IMR-90 (cell line): ENCODE results near the gene GGTLC2. TPM values are rescaled to one million over a fixed set of nuclear protein-coding genes. Genes with fewer than 3 reads are reported as not detected.

ENCODE experiments used
- ATAC-seq: fragments of 200-7000 bp; cut with Tn5 transposase; 2 replicates; pipeline ENCODE4 v1.9.1; 2020; ENCODE audit warnings: low read depth, mild to moderate bottlenecking, moderate library complexity
- BruUV-seq: library from RNA; stranded (reverse); fragments of 400-500 nt; replicated peaks from 2 replicates; lab custom pipeline; 2021; lab: Mats Ljungman, UMichigan
- CTCF ChIA-PET: fragments of 300-600 bp; formaldehyde crosslinking; extraction: SDS; loops from one replicate; lab custom pipeline; 2021; ENCODE audit warnings: antibody characterized with exemption; lab: Yijun Ruan, JAX
- POLR2A ChIA-PET: fragments of 300-600 bp; sonication (Branson Sonifier 250); formaldehyde crosslinking; loops from one replicate; lab custom pipeline; 2022; ENCODE audit warnings: antibody characterized with exemption; ENCODE audit not compliant: unreplicated experiment; lab: Charles Lee
- DNase-seq: peaks from one replicate; pipeline ENCODE4 v3.0.0; 2013
- H2AFZ ChIP-seq: replicated peaks from 2 replicates; pipeline ENCODE3; 2013; ENCODE audit warnings: low read length, mild to moderate bottlenecking; ENCODE audit not compliant: poor library complexity
- H2AK5ac ChIP-seq: 2 replicates; pipeline ENCODE4 v1.6.1; 2013; ENCODE audit warnings: low read depth, low read length, inconsistent platforms
- H2AK9ac ChIP-seq: replicated peaks from 2 replicates; pipeline ENCODE3; 2013; ENCODE audit warnings: mild to moderate bottlenecking, low read depth, low read length, moderate library complexity; ENCODE audit not compliant: poor library complexity
- H2BK120ac ChIP-seq: 2 replicates; pipeline ENCODE4 v1.6.1; 2013; ENCODE audit warnings: low read depth, low read length, inconsistent platforms
- H2BK15ac ChIP-seq: 3 replicates; pipeline ENCODE4 v1.6.1; 2013; ENCODE audit warnings: low read depth, low read length, inconsistent platforms
- H2BK20ac ChIP-seq: 2 replicates; pipeline ENCODE4 v1.6.1; 2013; ENCODE audit warnings: low read depth, mild to moderate bottlenecking, inconsistent platforms, low read length, moderate library complexity
- H2BK5ac ChIP-seq: 2 replicates; pipeline ENCODE4 v1.6.1; 2013; ENCODE audit warnings: mild to moderate bottlenecking, low read depth, low read length, inconsistent platforms; ENCODE audit not compliant: poor library complexity, severe bottlenecking
- H3K14ac ChIP-seq: replicated peaks from 2 replicates; pipeline ENCODE4 v1.6.1; 2013; ENCODE audit warnings: low read depth, low read length, inconsistent platforms
- H3K18ac ChIP-seq: 2 replicates; pipeline ENCODE4 v1.6.1; 2013; ENCODE audit warnings: low read depth, low read length, control low read depth
- H3K23ac ChIP-seq: 2 replicates; pipeline ENCODE4 v1.6.1; 2013; ENCODE audit warnings: low read depth, low read length, inconsistent platforms
- H3K27ac ChIP-seq: 2 replicates; pipeline ENCODE4 v1.5.1; 2013; ENCODE audit warnings: mild to moderate bottlenecking, control low read depth, low read length; ENCODE audit not compliant: insufficient read depth
- H3K27me3 ChIP-seq: 2 replicates; pipeline ENCODE4 v1.6.1; 2013; ENCODE audit warnings: low read length; ENCODE audit not compliant: control insufficient read depth, insufficient read depth
- H3K36me3 ChIP-seq: 2 replicates; pipeline ENCODE4 v1.6.1; 2013; ENCODE audit warnings: low read length, mixed read lengths; ENCODE audit not compliant: control insufficient read depth, insufficient read depth
- H3K4ac ChIP-seq: 2 replicates; pipeline ENCODE4 v1.6.1; 2013; ENCODE audit warnings: low read depth, low read length, inconsistent platforms
- H3K4me1 ChIP-seq: 2 replicates; pipeline ENCODE4 v1.6.1; 2013; ENCODE audit warnings: low read length, mixed read lengths; ENCODE audit not compliant: control insufficient read depth, insufficient read depth
- H3K4me2 ChIP-seq: 2 replicates; pipeline ENCODE4 v1.6.1; 2013; ENCODE audit warnings: low read depth, mild to moderate bottlenecking, control low read depth, low read length, moderate library complexity
- H3K4me3 ChIP-seq: 2 replicates; pipeline ENCODE4 v1.5.1; 2013; ENCODE audit warnings: low read depth, mild to moderate bottlenecking, control low read depth, low read length, moderate library complexity; ENCODE audit not compliant: insufficient read depth
- H3K56ac ChIP-seq: 2 replicates; pipeline ENCODE4 v1.6.1; 2013; ENCODE audit warnings: low read length, inconsistent platforms; ENCODE audit not compliant: insufficient read depth; ENCODE audit errors: extremely low read depth
- H3K79me1 ChIP-seq, 2 experiments: 2 replicates each; pipeline ENCODE4 v1.6.1; 2013; ENCODE audit warnings: low read length in 2 of 2, inconsistent platforms in 1 of 2, low read depth in 1 of 2
- H3K9ac ChIP-seq: 2 replicates; pipeline ENCODE4 v1.6.1; 2013; ENCODE audit warnings: low read depth, low read length, control low read depth
- H3K9me1 ChIP-seq: 2 replicates; pipeline ENCODE4 v1.6.1; 2013; ENCODE audit warnings: low read length, inconsistent platforms; ENCODE audit not compliant: insufficient read depth
- H3K9me3 ChIP-seq: 2 replicates; pipeline ENCODE4 v1.6.1; 2013; ENCODE audit warnings: low read length; ENCODE audit not compliant: control insufficient read depth, insufficient read depth
- H4K20me1 ChIP-seq: 2 replicates; pipeline ENCODE4 v1.6.1; 2013; ENCODE audit warnings: low read length, inconsistent platforms; ENCODE audit not compliant: insufficient read depth
- H4K5ac ChIP-seq: 2 replicates; pipeline ENCODE4 v1.6.1; 2013; ENCODE audit warnings: mild to moderate bottlenecking, low read depth, low read length, control low read depth
- H4K8ac ChIP-seq, 2 experiments: 2 replicates each; pipeline ENCODE4 v1.6.1; 2013; ENCODE audit warnings: low read depth in 2 of 2, low read length in 2 of 2, control low read depth in 1 of 2, inconsistent platforms in 1 of 2
- H4K91ac ChIP-seq: 2 replicates; pipeline ENCODE4 v1.6.1; 2013; ENCODE audit warnings: low read depth, low read length, inconsistent platforms; ENCODE audit not compliant: insufficient read depth
- CEBPB ChIP-seq: IDR thresholded peaks from 2 replicates; pipeline ENCODE4 v1.6.1; 2012; ENCODE audit warnings: low read depth, low read length, improper control_type of control experiment
- CHD1 ChIP-seq: IDR thresholded peaks from 2 replicates; pipeline ENCODE4 v1.6.1; 2012; ENCODE audit warnings: low read depth, low read length, improper control_type of control experiment
- FOS ChIP-seq: fragments of 150-350 bp; IDR thresholded peaks from 2 replicates; pipeline ENCODE4 v1.6.1; 2016; ENCODE audit warnings: low read depth, low read length
- MXI1 ChIP-seq: IDR thresholded peaks from 2 replicates; pipeline ENCODE4 v1.6.1; 2012; ENCODE audit warnings: low read depth, mild to moderate bottlenecking, low read length, moderate library complexity, borderline replicate concordance
- NFE2L2 ChIP-seq: fragments of 150-350 bp; IDR thresholded peaks from 2 replicates; pipeline ENCODE4 v1.6.1; 2016; ENCODE audit warnings: low read depth, mild to moderate bottlenecking, low read length
- RAD21 ChIP-seq: IDR thresholded peaks from 2 replicates; pipeline ENCODE4 v1.6.1; 2012; ENCODE audit warnings: low read length, improper control_type of control experiment
- RFX5 ChIP-seq: IDR thresholded peaks from 2 replicates; pipeline ENCODE4 v1.8.0; 2012; ENCODE audit warnings: low read depth, mild to moderate bottlenecking, low read length, moderate library complexity
- WGBS, 2 experiments: methylation state at CpG; one replicate each; pipeline versions ENCODE4 v1.1.5 to v1.1.7; 2013; ENCODE audit warnings: missing lambda C conversion rate in 2 of 2; ENCODE audit not compliant: insufficient read length in 1 of 2; ENCODE audit errors: extremely low coverage in 2 of 2; 5-methylcytosine and 5-hydroxymethylcytosine counted together
- dilution Hi-C: fragments of 300-500 bp; cut with HindIII; formaldehyde crosslinking; loops from one replicate; pipeline ENCODE4 v1.14.3; 2018; ENCODE audit warnings: low sequenced_read_pairs; ENCODE audit not compliant: unreplicated experiment
- in situ Hi-C: fragments of 300-500 bp; cut with MboI; formaldehyde crosslinking; loops from 3 replicates; pipeline ENCODE4 v1.14.3; 2019; ENCODE audit warnings: low sequenced_read_pairs, inconsistent platforms, mixed read lengths
- intact Hi-C: fragments of 100-400 bp; cut with micrococcal nuclease; formaldehyde crosslinking; loops from 2 replicates; pipeline ENCODE4 v1.10.0; 2022
- polyA plus RNA-seq, 3 experiments: library from polyadenylated mRNA; depleted of rRNA; stranded (reverse); fragments of >200 nt; gene quantifications; 2 replicates each; pipeline ENCODE4 v1.2.3, GENCODE V29; 2012; ENCODE audit warnings: low replicate concordance in 1 of 3
- total RNA-seq: library from RNA; depleted of rRNA; stranded (reverse); fragments of >200 nt; gene quantifications from 2 replicates; pipeline ENCODE4 v1.2.3, GENCODE V29; 2012
- TF ChIP-seq, protein P1 (sequence below): fragments of 150-350 bp; IDR thresholded peaks from 2 replicates; pipeline ENCODE4 v1.6.1; 2017; ENCODE audit warnings: mild to moderate bottlenecking, antibody characterized with exemption, low read length, low read depth
- TF ChIP-seq, protein P2 (sequence below): conservative IDR thresholded peaks from 2 replicates; pipeline ENCODE4 v1.5.1; 2012; ENCODE audit warnings: mild to moderate bottlenecking, low read depth, low read length, improper control_type of control experiment
- TF ChIP-seq, protein P3 (sequence below): fragments of 150-350 bp; IDR thresholded peaks from 2 replicates; pipeline ENCODE4 v1.6.1; 2016; ENCODE audit warnings: low read depth, mild to moderate bottlenecking, low read length, moderate library complexity, borderline replicate concordance

Gene GGTLC2
- total and polyA plus RNA-seq, 2 of the 4 experiments (the other 2 are of a cell fraction): 0.09 TPM; not detected in 1

DNA sequence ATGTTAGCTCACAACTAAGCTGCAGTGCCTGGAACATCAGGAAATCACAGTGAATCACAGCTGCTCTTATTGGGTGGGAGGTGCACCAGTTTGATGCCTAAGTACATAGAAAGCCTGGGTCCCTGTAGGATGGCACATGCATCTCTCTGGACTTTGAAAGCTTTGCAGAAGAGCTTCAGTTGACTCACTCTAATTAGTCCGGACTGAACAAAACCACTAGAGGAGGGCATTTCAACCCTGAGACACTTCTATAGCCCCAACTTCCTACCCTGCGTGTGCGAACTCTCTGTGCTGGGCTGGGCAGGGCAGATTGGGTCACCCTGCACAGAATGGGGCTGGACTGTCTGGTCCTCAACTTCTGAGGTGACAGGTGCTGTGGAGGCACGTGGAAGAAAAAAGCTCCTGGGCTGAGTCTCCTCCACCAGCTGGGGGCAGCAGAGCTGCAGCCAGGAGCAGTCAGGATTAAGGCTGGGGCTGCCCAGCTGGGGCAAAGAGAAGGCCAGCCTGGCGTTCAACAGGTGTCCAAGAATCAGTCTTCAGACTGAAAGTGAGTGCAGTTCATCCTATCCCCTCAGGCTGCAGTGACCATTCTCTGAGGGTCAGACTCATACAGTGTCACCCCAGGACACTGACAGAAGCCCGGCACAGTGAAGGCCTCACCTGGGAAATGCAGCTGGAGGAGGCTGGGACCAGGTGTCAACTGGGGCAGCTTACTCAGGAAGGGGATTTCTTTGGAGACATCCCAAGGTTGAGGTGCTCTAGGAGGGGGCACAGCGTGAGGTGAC, 22.1 kb downstream of the GGTLC2 start (continued):
- TF ChIP-seq, protein P1, sequence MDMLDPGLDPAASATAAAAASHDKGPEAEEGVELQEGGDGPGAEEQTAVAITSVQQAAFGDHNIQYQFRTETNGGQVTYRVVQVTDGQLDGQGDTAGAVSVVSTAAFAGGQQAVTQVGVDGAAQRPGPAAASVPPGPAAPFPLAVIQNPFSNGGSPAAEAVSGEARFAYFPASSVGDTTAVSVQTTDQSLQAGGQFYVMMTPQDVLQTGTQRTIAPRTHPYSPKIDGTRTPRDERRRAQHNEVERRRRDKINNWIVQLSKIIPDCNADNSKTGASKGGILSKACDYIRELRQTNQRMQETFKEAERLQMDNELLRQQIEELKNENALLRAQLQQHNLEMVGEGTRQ: no peak

DNA sequence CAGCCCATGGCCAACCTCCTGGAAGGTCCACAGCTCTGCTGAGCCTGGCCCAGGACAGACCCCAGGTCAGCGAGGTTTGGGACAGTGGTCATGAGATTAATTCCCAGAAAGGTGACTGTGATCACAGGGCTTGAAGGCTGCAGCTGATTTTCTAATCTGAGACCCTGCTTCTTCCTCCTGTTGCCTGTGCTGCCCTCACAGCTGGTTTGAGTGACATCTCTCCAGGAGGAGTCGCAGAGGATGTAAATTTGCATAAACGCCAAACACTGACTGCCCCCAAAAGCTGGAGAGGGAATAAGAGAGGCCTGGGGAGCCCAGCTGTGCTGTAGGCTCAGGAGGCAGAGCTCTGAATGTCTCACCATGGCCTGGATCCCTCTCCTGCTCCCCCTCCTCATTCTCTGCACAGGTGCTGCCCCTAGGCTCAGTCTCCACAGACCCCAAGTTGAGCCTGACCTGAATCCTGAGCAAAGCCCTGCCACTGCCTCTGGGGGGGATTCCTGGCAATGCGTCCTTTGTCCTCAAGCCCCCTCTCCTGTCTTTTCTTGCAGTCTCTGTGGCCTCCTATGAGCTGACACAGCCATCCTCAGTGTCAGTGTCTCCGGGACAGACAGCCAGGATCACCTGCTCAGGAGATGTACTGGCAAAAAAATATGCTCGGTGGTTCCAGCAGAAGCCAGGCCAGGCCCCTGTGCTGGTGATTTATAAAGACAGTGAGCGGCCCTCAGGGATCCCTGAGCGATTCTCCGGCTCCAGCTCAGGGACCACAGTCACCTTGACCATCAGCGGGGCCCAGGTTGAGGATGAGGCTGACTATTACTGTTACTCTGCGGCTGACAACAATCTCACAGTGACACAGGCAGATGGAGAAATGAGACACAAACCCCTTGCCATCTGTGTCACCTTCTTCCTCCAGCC, 23.8 kb downstream of the GGTLC2 start:
- Histone ChIP-seq H4K20me1 (no peaks in the 10 kb centered on the region), H3K9me1 (no peaks in the 10 kb centered on the region), H3K4me1 (no peaks in the 10 kb centered on the region), H4K5ac (no peak overlapping the region), H3K27ac (no peak overlapping the region), H2BK20ac (no peak overlapping the region), H3K4me2 (no peak overlapping the region), H3K23ac (no peak overlapping the region), H3K9me3 (peaks cover 4% of the 10 kb centered on the region; the same call in 1 of the 2 replicates), H4K91ac (no peak overlapping the region), H2AFZ (no peak overlapping the region), H2BK15ac (no peak overlapping the region), H2BK5ac (no peak overlapping the region), H3K14ac (no peak overlapping the region), H3K36me3 (no peaks in the 10 kb centered on the region), H3K4ac (no peak overlapping the region), H2AK9ac (no peak overlapping the region), H4K8ac (no peak overlapping the region), H2BK120ac (no peak overlapping the region), H3K9ac (no peak overlapping the region), H3K4me3 (no peak overlapping the region), H3K27me3 (peaks cover 28% of the 10 kb centered on the region), H3K56ac (no peak overlapping the region), H3K79me1 (no peaks in the 10 kb centered on the region), H3K18ac (no peak overlapping the region), H2AK5ac (no peak overlapping the region)
- POLR2A ChIA-PET: no interaction called here
- intact Hi-C loops (loop anchor here (10.0 kb wide), 1 partner anchor 77 kb away; no protein-coding TSS in a partner anchor), dilution Hi-C loops (no loop called here), in situ Hi-C loops (no loop called here)
- CTCF ChIA-PET: no interaction called here
- BruUV-seq: no TSS peak
- DNase-seq: no peak
- ATAC-seq: no peak
- WGBS, 2 experiments: 59% methylated on average over 5 of the region's 11 CpGs; no CpG with 5 or more reads in 1 of the 2 experiments
- TF ChIP-seq, protein P2, sequence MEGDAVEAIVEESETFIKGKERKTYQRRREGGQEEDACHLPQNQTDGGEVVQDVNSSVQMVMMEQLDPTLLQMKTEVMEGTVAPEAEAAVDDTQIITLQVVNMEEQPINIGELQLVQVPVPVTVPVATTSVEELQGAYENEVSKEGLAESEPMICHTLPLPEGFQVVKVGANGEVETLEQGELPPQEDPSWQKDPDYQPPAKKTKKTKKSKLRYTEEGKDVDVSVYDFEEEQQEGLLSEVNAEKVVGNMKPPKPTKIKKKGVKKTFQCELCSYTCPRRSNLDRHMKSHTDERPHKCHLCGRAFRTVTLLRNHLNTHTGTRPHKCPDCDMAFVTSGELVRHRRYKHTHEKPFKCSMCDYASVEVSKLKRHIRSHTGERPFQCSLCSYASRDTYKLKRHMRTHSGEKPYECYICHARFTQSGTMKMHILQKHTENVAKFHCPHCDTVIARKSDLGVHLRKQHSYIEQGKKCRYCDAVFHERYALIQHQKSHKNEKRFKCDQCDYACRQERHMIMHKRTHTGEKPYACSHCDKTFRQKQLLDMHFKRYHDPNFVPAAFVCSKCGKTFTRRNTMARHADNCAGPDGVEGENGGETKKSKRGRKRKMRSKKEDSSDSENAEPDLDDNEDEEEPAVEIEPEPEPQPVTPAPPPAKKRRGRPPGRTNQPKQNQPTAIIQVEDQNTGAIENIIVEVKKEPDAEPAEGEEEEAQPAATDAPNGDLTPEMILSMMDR: no peak
- no peak for TF ChIP-seq RAD21
- no peak for TF ChIP-seq RFX5
- TF ChIP-seq NFE2L2: no peak
- no peak for TF ChIP-seq CEBPB
- no peak for TF ChIP-seq FOS
- TF ChIP-seq CHD1: no peak
- TF ChIP-seq, protein P3, sequence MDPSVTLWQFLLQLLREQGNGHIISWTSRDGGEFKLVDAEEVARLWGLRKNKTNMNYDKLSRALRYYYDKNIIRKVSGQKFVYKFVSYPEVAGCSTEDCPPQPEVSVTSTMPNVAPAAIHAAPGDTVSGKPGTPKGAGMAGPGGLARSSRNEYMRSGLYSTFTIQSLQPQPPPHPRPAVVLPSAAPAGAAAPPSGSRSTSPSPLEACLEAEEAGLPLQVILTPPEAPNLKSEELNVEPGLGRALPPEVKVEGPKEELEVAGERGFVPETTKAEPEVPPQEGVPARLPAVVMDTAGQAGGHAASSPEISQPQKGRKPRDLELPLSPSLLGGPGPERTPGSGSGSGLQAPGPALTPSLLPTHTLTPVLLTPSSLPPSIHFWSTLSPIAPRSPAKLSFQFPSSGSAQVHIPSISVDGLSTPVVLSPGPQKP: no peak
- no peak for TF ChIP-seq MXI1
